Measurements from ENCODE around the gene NACC2. TPM values are rescaled to one million over a fixed set of nuclear protein-coding genes. Genes with fewer than 3 reads are reported as not detected.

The NACC2 gene
- total RNA-seq, 1 experiment from 2014 or later = not detected

DNA sequence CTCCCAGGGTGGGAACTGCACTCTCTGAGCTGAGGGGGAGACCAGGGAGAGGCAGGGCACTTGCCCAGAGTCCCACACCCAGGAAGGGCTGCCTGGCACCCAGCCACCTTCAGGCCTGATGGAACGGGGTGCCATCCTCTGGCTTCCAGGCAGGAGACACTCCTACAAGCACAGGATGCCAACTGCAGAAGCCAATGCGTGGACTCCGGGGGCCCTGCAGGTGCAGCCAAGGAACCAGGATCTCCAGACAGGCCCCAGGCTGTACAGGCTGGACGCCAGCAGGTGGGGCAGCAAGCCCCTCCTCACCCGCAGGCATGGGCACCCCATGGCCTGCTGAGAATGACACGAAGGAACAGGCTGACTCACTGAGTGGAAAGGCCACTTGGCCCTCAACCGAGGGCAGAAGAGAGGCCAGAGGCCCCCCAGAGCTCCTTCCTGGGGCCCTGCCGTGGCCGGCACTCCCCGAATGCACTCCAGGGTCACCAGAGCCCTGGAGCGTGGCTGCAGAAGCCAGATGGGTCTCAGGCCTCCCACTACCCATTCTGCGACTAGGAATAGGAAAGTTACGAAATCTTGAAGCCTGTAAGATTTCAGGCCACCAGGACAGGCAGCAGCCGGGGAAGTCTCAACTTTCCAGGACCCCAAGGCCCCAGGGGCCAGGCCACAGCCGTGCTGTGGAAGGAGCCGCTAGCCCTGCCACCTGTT is 15.7 kb downstream of the NACC2 start:
- Histone ChIP-seq H3K36me3 (ENCODE audit: insufficient read depth, low read length) (no peaks in the 10 kb centered on the region), H3K27me3 (ENCODE audit: low read length) (no peaks in the 10 kb centered on the region), H3K9me3 (ENCODE audit: low read length) (no peaks in the 10 kb centered on the region), H3K79me2 (ENCODE audit: low read length) (no peaks in the 10 kb centered on the region), H3K9me2 (replicated peaks; ENCODE audit: insufficient read depth, low read length) (no peaks in the 10 kb centered on the region), H4K20me1 (ENCODE audit: insufficient read depth, low read depth, low read length) (no peaks in the 10 kb centered on the region), H3K27ac (ENCODE audit: low read length) (no peak overlapping the region), H3K4me1 (ENCODE audit: low read length) (no peaks in the 10 kb centered on the region), H2AFZ (ENCODE audit: low read length) (no peak overlapping the region), H3K4me3 (ENCODE audit: low read length) (no peak overlapping the region), H3K4me2 (ENCODE audit: low read depth, low read length, poor library complexity, severe bottlenecking) (no peak overlapping the region), H3K9ac (ENCODE audit: low read length) (no peak overlapping the region)
- no peak for DNase-seq

DNA sequence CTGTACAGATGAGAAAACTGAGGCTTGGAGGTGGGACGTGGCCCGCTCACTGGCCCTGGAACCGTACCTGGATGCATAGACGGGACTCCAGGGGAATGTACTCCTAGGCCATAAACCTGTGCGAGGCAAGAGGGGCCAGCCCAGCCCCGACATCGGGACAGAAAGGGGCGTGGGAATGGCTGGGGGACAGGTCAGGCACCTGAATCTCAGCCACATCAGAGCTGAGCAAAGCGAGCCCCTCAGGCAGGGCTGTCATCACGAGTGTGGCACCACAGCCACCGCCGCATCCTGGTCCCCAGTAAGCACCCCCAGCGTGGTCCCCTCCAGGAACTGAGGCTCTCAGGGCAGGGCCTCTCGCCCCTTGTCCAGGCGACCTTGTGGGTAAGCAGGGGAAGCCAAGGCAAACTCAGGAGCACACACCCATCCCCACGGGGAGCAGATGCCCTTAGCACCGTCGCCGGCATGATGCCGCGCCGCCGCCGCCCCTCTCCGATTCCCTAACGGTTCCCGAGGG is 16.5 kb downstream of the NACC2 start:
- Histone ChIP-seq H3K4me1 (ENCODE audit: low read length) (no peaks in the 10 kb centered on the region), H3K27ac (ENCODE audit: low read length) (no peak overlapping the region), H3K9me3 (ENCODE audit: low read length) (no peaks in the 10 kb centered on the region), H3K36me3 (ENCODE audit: insufficient read depth, low read length) (no peaks in the 10 kb centered on the region), H3K27me3 (ENCODE audit: low read length) (no peaks in the 10 kb centered on the region), H3K9ac (ENCODE audit: low read length) (no peak overlapping the region), H3K9me2 (replicated peaks; ENCODE audit: insufficient read depth, low read length) (no peaks in the 10 kb centered on the region), H3K4me2 (ENCODE audit: low read depth, low read length, poor library complexity, severe bottlenecking) (no peak overlapping the region), H2AFZ (ENCODE audit: low read length) (no peak overlapping the region), H3K79me2 (ENCODE audit: low read length) (no peaks in the 10 kb centered on the region), H4K20me1 (ENCODE audit: insufficient read depth, low read depth, low read length) (no peaks in the 10 kb centered on the region), H3K4me3 (ENCODE audit: low read length) (no peak overlapping the region)
- no peak for DNase-seq

DNA sequence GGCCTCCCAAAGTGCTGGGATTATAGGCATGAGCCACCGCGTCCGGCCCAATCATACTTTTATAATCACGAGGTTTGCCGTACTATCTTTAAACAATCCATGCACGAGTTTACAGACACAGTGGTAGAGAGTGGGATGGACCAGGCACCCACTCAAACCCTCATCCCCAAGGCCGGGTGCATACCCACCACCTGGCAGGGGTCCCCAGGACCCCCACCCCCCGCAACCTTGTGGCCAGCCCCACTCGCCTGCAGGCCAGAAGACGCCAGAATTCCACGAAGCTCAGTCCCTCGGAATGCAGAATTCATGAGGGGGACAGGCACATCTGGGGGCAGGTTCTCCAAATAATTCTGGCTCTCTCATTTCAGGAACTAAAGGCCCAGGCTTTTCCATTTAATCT is 17.1 kb downstream of the NACC2 start:
- H3K9me2 ChIP-seq (replicated peaks; ENCODE audit: insufficient read depth, low read length) = no peaks in the 10 kb centered on the region
- H3K79me2 ChIP-seq (ENCODE audit: low read length) = no peaks in the 10 kb centered on the region
- no peak for DNase-seq
- H3K4me1 ChIP-seq (ENCODE audit: low read length) = no peaks in the 10 kb centered on the region
- H3K4me3 ChIP-seq (ENCODE audit: low read length) = no peak overlapping the region
- no peak overlapping the region for H3K4me2 ChIP-seq (ENCODE audit: low read depth, low read length, poor library complexity, severe bottlenecking)
- no peak overlapping the region for H3K9ac ChIP-seq (ENCODE audit: low read length)
- H3K9me3 ChIP-seq (ENCODE audit: low read length) = no peaks in the 10 kb centered on the region
- no peaks in the 10 kb centered on the region for H4K20me1 ChIP-seq (ENCODE audit: insufficient read depth, low read depth, low read length)
- no peaks in the 10 kb centered on the region for H3K36me3 ChIP-seq (ENCODE audit: insufficient read depth, low read length)
- no peak overlapping the region for H2AFZ ChIP-seq (ENCODE audit: low read length)
- no peaks in the 10 kb centered on the region for H3K27me3 ChIP-seq (ENCODE audit: low read length)
- H3K27ac ChIP-seq (ENCODE audit: low read length) = no peak overlapping the region

DNA sequence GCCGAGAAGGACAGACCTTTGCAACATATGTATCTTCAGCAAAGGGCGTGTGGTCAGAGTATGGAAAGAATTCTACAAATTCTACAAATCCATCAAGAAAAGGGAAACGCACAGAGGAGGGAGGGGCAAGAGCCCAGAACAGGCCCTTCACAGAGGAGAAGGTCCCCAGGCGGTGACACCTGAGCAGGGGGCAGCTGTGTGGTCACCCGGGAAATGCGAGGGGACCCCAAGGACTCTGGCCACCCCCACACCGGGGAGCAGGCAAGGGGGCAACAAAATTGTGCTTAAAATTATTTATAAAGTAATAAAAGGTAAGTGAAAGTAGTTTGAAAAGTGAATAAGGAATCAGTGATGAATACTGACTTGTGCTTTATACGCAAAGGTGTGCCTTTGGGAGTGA is 17.6 kb downstream of the NACC2 start:
- Histone ChIP-seq H3K36me3 (ENCODE audit: insufficient read depth, low read length) (no peaks in the 10 kb centered on the region), H3K79me2 (ENCODE audit: low read length) (no peaks in the 10 kb centered on the region), H3K9ac (ENCODE audit: low read length) (no peak overlapping the region), H3K4me3 (ENCODE audit: low read length) (no peak overlapping the region), H2AFZ (ENCODE audit: low read length) (no peak overlapping the region), H3K9me2 (replicated peaks; ENCODE audit: insufficient read depth, low read length) (no peaks in the 10 kb centered on the region), H4K20me1 (ENCODE audit: insufficient read depth, low read depth, low read length) (no peaks in the 10 kb centered on the region), H3K27me3 (ENCODE audit: low read length) (no peaks in the 10 kb centered on the region), H3K4me2 (ENCODE audit: low read depth, low read length, poor library complexity, severe bottlenecking) (no peak overlapping the region), H3K4me1 (ENCODE audit: low read length) (no peaks in the 10 kb centered on the region), H3K27ac (ENCODE audit: low read length) (no peak overlapping the region), H3K9me3 (ENCODE audit: low read length) (no peaks in the 10 kb centered on the region)
- DNase-seq = no peak

DNA sequence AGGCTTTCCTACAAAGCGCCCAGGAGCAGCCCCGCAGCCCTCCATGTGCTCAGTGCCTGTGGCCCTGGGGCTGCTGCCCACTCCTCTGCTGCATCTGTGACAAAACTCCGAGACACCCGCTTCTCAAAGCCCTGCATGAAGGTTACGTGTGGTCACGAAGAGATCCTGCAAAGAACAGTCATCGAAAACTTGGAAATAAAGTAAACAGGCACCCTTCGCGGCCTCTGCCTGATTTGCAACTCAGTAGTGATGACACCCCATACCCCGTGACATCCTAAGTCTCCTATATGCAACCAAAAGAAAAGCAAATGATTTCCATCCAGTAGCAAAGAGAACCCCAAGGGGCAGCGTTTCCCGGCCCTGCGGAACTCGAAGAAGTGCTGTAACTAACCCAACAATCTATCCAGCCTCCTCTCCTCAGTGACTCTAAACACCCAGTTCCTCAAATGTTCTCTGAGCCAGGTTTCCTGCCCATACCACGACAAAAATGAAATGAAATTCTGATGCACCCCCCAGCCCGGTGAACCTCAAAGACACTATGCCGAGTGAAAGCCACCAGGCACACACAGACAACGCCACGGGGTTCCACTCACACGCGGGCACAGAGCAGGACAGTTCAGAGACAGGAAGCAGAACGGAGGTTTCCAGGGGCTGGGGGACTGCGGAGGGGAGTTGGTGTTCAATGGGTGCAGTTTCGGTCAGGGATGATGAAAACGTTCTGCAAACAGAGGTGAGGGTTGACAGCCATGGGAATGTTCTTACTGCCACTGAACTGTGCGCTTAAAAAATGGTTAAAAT is 19.0 kb downstream of the NACC2 start:
- Histone ChIP-seq H3K36me3 (ENCODE audit: insufficient read depth, low read length) (no peaks in the 10 kb centered on the region), H4K20me1 (ENCODE audit: insufficient read depth, low read depth, low read length) (no peaks in the 10 kb centered on the region), H3K4me2 (ENCODE audit: low read depth, low read length, poor library complexity, severe bottlenecking) (no peak overlapping the region), H3K9ac (ENCODE audit: low read length) (no peak overlapping the region), H3K27ac (ENCODE audit: low read length) (no peak overlapping the region), H3K4me1 (ENCODE audit: low read length) (no peaks in the 10 kb centered on the region), H3K9me3 (ENCODE audit: low read length) (no peaks in the 10 kb centered on the region), H3K4me3 (ENCODE audit: low read length) (no peak overlapping the region), H3K9me2 (replicated peaks; ENCODE audit: insufficient read depth, low read length) (no peaks in the 10 kb centered on the region), H3K27me3 (ENCODE audit: low read length) (no peaks in the 10 kb centered on the region), H3K79me2 (ENCODE audit: low read length) (no peaks in the 10 kb centered on the region), H2AFZ (ENCODE audit: low read length) (no peak overlapping the region)
- DNase-seq = no peak

DNA sequence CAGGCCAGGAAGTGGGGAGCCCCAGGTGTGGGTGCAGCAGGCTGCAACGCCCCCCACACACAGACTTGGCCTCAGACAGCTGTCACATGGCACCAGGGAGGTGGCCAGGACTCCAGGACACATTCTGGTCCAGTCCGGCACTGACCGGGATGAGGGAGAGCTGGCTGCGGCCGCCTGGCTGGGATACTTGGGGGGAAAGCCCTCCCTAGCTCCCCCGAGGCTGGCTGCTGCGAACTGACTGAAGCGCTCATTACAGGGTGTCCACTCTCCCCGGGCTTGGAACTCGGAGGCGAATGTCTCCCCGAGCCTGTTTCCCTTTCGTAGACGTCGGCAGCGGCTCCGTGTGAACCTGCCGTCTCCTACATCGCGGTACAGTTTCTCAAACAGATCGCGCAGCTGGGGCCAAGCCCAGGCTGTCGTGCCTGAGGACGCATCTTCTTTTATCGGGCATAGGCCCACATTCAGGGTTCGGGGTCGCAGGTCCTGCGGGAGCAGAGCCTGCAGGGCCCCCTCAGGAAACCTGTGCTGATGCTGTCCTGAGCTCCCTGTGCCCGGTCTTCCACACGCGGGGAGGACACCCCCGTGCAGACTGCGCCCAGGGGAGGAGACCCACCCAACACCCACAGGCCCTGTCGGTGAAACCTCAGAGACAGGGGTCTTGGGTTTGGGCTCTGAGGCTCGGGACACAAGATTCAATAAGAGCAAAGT is 19.8 kb downstream of the NACC2 start:
- no peaks in the 10 kb centered on the region for H3K9me2 ChIP-seq (replicated peaks; ENCODE audit: insufficient read depth, low read length)
- no peaks in the 10 kb centered on the region for H3K9me3 ChIP-seq (ENCODE audit: low read length)
- no peak for DNase-seq
- no peaks in the 10 kb centered on the region for H4K20me1 ChIP-seq (ENCODE audit: insufficient read depth, low read depth, low read length)
- H3K4me2 ChIP-seq (ENCODE audit: low read depth, low read length, poor library complexity, severe bottlenecking) = no peak overlapping the region
- H3K36me3 ChIP-seq (ENCODE audit: insufficient read depth, low read length) = no peaks in the 10 kb centered on the region
- H3K4me1 ChIP-seq (ENCODE audit: low read length) = no peaks in the 10 kb centered on the region
- no peaks in the 10 kb centered on the region for H3K79me2 ChIP-seq (ENCODE audit: low read length)
- H3K4me3 ChIP-seq (ENCODE audit: low read length) = no peak overlapping the region
- no peak overlapping the region for H3K27ac ChIP-seq (ENCODE audit: low read length)
- H3K27me3 ChIP-seq (ENCODE audit: low read length) = no peaks in the 10 kb centered on the region
- H2AFZ ChIP-seq (ENCODE audit: low read length) = no peak overlapping the region
- H3K9ac ChIP-seq (ENCODE audit: low read length) = no peak overlapping the region

DNA sequence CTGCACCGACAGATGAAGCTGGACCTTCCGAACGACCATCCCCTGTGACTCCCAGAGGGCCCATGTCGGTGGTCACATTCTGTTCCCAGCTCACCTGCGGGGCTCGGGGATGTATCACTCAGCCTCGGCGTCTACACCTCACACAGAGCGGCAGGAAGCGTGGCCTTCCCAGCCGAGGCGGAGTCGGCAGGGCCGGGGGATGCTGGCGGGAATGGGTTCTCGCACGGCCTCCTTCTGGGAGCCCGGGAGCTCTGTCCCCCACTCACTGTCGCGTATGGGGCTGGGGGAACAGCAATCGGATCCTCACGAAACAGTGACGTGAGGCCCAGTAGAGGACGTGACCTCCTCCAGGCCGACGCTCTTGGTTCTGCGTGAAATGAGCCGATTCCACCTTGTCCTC is 20.4 kb downstream of the NACC2 start:
- no peaks in the 10 kb centered on the region for H4K20me1 ChIP-seq (ENCODE audit: insufficient read depth, low read depth, low read length)
- H3K27ac ChIP-seq (ENCODE audit: low read length) = no peak overlapping the region
- no peak overlapping the region for H2AFZ ChIP-seq (ENCODE audit: low read length)
- H3K9ac ChIP-seq (ENCODE audit: low read length) = no peak overlapping the region
- no peak overlapping the region for H3K4me2 ChIP-seq (ENCODE audit: low read depth, low read length, poor library complexity, severe bottlenecking)
- no peaks in the 10 kb centered on the region for H3K9me3 ChIP-seq (ENCODE audit: low read length)
- H3K9me2 ChIP-seq (replicated peaks; ENCODE audit: insufficient read depth, low read length) = no peaks in the 10 kb centered on the region
- no peaks in the 10 kb centered on the region for H3K36me3 ChIP-seq (ENCODE audit: insufficient read depth, low read length)
- no peaks in the 10 kb centered on the region for H3K4me1 ChIP-seq (ENCODE audit: low read length)
- no peak overlapping the region for H3K4me3 ChIP-seq (ENCODE audit: low read length)
- DNase-seq = no peak
- H3K27me3 ChIP-seq (ENCODE audit: low read length) = no peaks in the 10 kb centered on the region
- no peaks in the 10 kb centered on the region for H3K79me2 ChIP-seq (ENCODE audit: low read length)

Data from Karpas-422 (cell line).